Hepatocyte (in vitro differentiated cells): ENCODE measurements around the gene CRY1. TPM values are rescaled to one million over a fixed set of nuclear protein-coding genes. Genes with fewer than 3 reads are reported as not detected.

Source experiments
- DNase-seq: peaks from one replicate; pipeline ENCODE4 v3.0.0-alpha.2; 2016; ENCODE audit warnings: low spot score
- H2AFZ ChIP-seq: fragments of 200-600 bp; sonication (generic); 2 replicates; pipeline ENCODE4 v1.6.0; 2016; ENCODE audit warnings: antibody characterized with exemption, mild to moderate bottlenecking
- H3K27ac ChIP-seq: fragments of 200-600 bp; sonication (generic); 2 replicates; pipeline ENCODE4 v1.5.1; 2016; ENCODE audit warnings: mild to moderate bottlenecking
- H3K27me3 ChIP-seq: fragments of 200-600 bp; sonication (generic); 2 replicates; pipeline ENCODE4 v1.6.1; 2016
- H3K36me3 ChIP-seq: fragments of 200-600 bp; sonication (generic); replicated peaks from 2 replicates; pipeline ENCODE4 v1.5.1; 2016; ENCODE audit warnings: low read depth; ENCODE audit not compliant: insufficient read depth
- H3K4me1 ChIP-seq: fragments of 200-600 bp; sonication (generic); 2 replicates; pipeline ENCODE4 v1.5.1; 2016; ENCODE audit warnings: mild to moderate bottlenecking, moderate library complexity; ENCODE audit not compliant: insufficient read depth
- H3K4me2 ChIP-seq: fragments of 200-600 bp; sonication (generic); 2 replicates; pipeline ENCODE4 v1.6.0; 2016
- H3K4me3 ChIP-seq: fragments of 200-600 bp; sonication (generic); 2 replicates; pipeline ENCODE4 v1.5.1; 2016; ENCODE audit warnings: mild to moderate bottlenecking
- H3K79me2 ChIP-seq: fragments of 200-600 bp; sonication (generic); 2 replicates; pipeline ENCODE4 v1.6.0; 2017; ENCODE audit warnings: mild to moderate bottlenecking
- H3K9me2 ChIP-seq: fragments of 200-600 bp; sonication (generic); replicated peaks from 2 replicates; pipeline ENCODE4 v1.6.0; 2017; ENCODE audit warnings: mild to moderate bottlenecking; ENCODE audit not compliant: insufficient read depth
- H3K9me3 ChIP-seq: fragments of 200-600 bp; sonication (generic); 2 replicates; pipeline ENCODE4 v1.5.1; 2016; ENCODE audit warnings: low read depth, mild to moderate bottlenecking
- H4K20me1 ChIP-seq: fragments of 200-600 bp; sonication (generic); 2 replicates; pipeline ENCODE4 v1.6.0; 2016; ENCODE audit warnings: mild to moderate bottlenecking; ENCODE audit not compliant: insufficient read depth, poor library complexity, severe bottlenecking
- EZH2 ChIP-seq: fragments of 200-600 bp; sonication (generic); IDR thresholded peaks from 2 replicates; pipeline ENCODE4 v1.6.1; 2016; ENCODE audit warnings: antibody characterized with exemption, mild to moderate bottlenecking, borderline replicate concordance
- EZH2phosphoT487 ChIP-seq: fragments of 200-600 bp; sonication (generic); IDR thresholded peaks from one replicate; pipeline ENCODE4 v1.6.1; 2018; ENCODE audit warnings: antibody characterized with exemption, mild to moderate bottlenecking, low read depth, moderate library complexity; ENCODE audit not compliant: unreplicated experiment, severe bottlenecking
- WGBS: methylation state at CpG from one replicate; pipeline ENCODE4 v1.1.6; 2016; ENCODE audit warnings: low lambda C conversion rate; ENCODE audit errors: missing lambda C conversion rate; 5-methylcytosine and 5-hydroxymethylcytosine counted together
- polyA plus RNA-seq: library from polyadenylated mRNA; unstranded; fragments of >200 nt; fragmentation: Nextera tagmentation; extraction: Ambion mirVana; gene quantifications from 2 replicates; pipeline ENCODE4 v1.2.1, GENCODE V29; 2016
- total RNA-seq: library from RNA; depleted of rRNA; stranded (reverse); fragments of >200 nt; gene quantifications from 2 replicates; pipeline ENCODE4 v1.2.3, GENCODE V29; 2014
- TF ChIP-seq, protein P1 (sequence below): fragments of 200-600 bp; sonication (generic); IDR thresholded peaks from 2 replicates; pipeline ENCODE4 v1.5.1; 2016; ENCODE audit warnings: antibody characterized with exemption, mild to moderate bottlenecking; ENCODE audit not compliant: poor library complexity

The CRY1 gene
- total and polyA plus RNA-seq, 2 experiments from 2014 or later, result 29.1 to 34.6 TPM

DNA sequence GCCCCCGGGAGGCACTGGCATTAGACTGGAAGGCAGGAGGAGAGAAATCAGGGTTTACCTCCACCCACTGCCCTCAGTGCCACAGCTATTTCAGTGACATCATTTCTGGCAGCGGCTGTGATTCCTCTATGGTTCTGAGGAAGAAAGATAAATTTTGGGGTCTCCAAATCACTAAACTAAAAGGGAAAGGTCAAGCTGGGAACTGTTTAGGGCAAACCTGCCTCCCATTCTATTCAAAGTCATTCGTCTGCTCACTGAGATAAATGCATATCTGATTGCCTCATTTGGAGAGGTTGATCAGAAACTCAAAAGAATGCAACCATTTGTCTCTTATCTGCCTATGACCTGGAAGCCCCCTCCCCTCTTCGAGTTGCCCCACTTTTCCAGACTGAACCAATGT, 14.0 kb upstream of the CRY1 start:
- H2AFZ ChIP-seq, result no peak overlapping the region
- no peaks in the 10 kb centered on the region for H3K27me3 ChIP-seq
- no peak for DNase-seq
- H3K36me3 ChIP-seq, result no peaks in the 10 kb centered on the region
- H3K4me2 ChIP-seq, result no peak overlapping the region
- no peaks in the 10 kb centered on the region for H3K79me2 ChIP-seq
- TF ChIP-seq EZH2phosphoT487 (no peak), EZH2 (no peak)
- TF ChIP-seq, protein P1, sequence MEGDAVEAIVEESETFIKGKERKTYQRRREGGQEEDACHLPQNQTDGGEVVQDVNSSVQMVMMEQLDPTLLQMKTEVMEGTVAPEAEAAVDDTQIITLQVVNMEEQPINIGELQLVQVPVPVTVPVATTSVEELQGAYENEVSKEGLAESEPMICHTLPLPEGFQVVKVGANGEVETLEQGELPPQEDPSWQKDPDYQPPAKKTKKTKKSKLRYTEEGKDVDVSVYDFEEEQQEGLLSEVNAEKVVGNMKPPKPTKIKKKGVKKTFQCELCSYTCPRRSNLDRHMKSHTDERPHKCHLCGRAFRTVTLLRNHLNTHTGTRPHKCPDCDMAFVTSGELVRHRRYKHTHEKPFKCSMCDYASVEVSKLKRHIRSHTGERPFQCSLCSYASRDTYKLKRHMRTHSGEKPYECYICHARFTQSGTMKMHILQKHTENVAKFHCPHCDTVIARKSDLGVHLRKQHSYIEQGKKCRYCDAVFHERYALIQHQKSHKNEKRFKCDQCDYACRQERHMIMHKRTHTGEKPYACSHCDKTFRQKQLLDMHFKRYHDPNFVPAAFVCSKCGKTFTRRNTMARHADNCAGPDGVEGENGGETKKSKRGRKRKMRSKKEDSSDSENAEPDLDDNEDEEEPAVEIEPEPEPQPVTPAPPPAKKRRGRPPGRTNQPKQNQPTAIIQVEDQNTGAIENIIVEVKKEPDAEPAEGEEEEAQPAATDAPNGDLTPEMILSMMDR, result no peak
- H3K27ac ChIP-seq, result no peak overlapping the region
- H3K9me3 ChIP-seq, result no peaks in the 10 kb centered on the region
- no peaks in the 10 kb centered on the region for H3K9me2 ChIP-seq
- H3K4me3 ChIP-seq, result no peak overlapping the region
- peaks cover 6% of the 10 kb centered on the region for H3K4me1 ChIP-seq
- H4K20me1 ChIP-seq, result no peaks in the 10 kb centered on the region
- 73% methylated on average over 4 of the region's 4 CpGs for WGBS

DNA sequence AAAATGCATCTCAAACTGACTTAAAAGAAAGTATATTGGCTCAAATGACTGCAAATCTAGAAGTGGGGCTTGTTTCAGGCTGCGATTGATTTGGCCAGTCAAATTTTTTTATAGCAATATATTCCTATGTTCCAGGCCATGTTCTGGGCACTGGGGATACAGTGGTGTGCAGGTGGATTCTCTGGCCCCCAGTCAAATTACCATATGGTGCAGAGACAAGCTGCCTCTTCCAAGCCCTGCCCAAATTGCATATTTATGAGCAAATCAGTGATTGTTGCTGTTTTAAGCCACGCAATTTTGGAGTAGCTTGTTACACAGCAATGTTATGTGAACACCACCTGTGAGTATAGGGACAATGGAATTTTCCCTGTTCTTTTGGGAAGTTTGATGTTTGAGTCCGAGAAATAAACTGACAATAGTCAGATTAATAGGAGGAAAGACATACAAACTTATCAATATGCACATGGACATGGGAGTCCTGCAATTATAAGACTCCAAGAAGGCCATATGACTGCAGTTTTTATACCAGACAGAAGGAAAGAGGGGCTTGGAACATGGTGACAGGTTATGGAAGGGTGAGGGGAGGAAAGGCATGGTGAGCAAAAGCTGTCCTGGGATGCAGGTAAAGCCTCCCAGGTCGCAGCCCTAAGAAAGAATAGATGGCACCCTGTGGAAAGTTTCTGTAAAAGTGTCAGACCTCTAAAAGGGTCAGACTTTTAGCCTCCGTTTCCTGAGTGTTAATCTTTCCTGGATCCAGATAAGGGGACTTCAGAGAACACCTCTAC, 13.1 kb upstream of the CRY1 start:
- Histone ChIP-seq H3K27ac (no peak overlapping the region), H3K4me1 (peaks cover 6% of the 10 kb centered on the region), H4K20me1 (no peaks in the 10 kb centered on the region), H3K9me3 (no peaks in the 10 kb centered on the region), H3K9me2 (no peaks in the 10 kb centered on the region), H3K4me3 (no peak overlapping the region), H2AFZ (no peak overlapping the region), H3K79me2 (no peaks in the 10 kb centered on the region), H3K4me2 (no peak overlapping the region), H3K36me3 (no peaks in the 10 kb centered on the region), H3K27me3 (no peaks in the 10 kb centered on the region)
- no peak for TF ChIP-seq EZH2phosphoT487
- TF ChIP-seq EZH2, result no peak
- WGBS, result 66% methylated on average over 5 of the region's 5 CpGs
- DNase-seq, result no peak

DNA sequence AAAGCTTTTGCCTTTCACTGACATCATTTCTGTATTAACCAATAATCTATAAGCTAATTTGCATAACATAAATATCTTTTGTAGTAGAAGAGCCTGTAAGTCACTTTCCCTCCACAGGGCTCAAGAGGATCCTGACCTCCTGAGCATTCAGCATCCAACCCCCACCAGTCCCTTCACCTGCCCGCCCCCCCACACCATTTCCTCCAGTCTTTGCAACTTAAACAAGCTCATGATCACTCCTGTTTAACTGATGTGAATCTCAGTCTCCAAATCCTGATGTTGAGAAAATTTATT, 12.0 kb upstream of the CRY1 start:
- Histone ChIP-seq H3K4me2 (no peak overlapping the region), H3K9me2 (no peaks in the 10 kb centered on the region), H3K27ac (no peak overlapping the region), H3K79me2 (no peaks in the 10 kb centered on the region), H3K27me3 (no peaks in the 10 kb centered on the region), H4K20me1 (no peaks in the 10 kb centered on the region), H3K4me1 (peaks cover 6% of the 10 kb centered on the region), H3K9me3 (no peaks in the 10 kb centered on the region), H3K36me3 (no peaks in the 10 kb centered on the region), H3K4me3 (no peak overlapping the region), H2AFZ (no peak overlapping the region)
- WGBS, result 60% methylated on average over 1 of the region's 1 CpG
- TF ChIP-seq EZH2phosphoT487, result no peak
- TF ChIP-seq EZH2, result no peak
- TF ChIP-seq, protein P1, result no peak
- no peak for DNase-seq

DNA sequence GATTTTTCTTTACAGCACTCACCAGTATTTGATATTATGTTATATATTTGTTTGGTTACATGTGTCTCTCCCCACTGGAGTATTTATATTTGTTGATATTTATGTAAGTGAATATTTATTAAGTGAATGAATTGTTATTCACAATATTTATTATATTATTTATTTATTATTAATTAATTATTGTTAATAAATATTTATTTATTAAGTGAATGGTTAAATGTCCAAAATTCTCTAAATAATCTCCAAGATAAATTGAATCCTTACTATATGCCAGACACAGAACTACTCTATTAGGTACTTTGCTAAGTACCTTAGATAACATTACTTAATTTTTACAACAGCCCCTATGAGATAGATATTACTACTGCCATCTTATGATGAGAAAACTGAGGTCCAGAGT, 10.2 kb upstream of the CRY1 start:
- Histone ChIP-seq H3K4me2 (no peak overlapping the region), H3K27ac (no peak overlapping the region), H3K4me1 (no peaks in the 10 kb centered on the region), H3K9me2 (no peaks in the 10 kb centered on the region), H3K9me3 (no peaks in the 10 kb centered on the region), H3K79me2 (no peaks in the 10 kb centered on the region), H3K36me3 (no peaks in the 10 kb centered on the region), H3K4me3 (no peak overlapping the region), H3K27me3 (no peaks in the 10 kb centered on the region), H4K20me1 (no peaks in the 10 kb centered on the region), H2AFZ (no peak overlapping the region)
- no peak for DNase-seq
- no peak for TF ChIP-seq EZH2phosphoT487
- TF ChIP-seq, protein P1, result no peak
- TF ChIP-seq EZH2, result no peak
